HepG2 (cell line): ENCODE results near the gene TPST1.

Experiments used
- TF ChIP-seq, protein P1 (sequence below): sonication (generic); formaldehyde crosslinking; IDR thresholded peaks from 2 replicates; pipeline ENCODE4 v1.4.0; 2020; ENCODE audit warnings: low read depth, mild to moderate bottlenecking, missing genetic modification reagents
- TF ChIP-seq, protein P2 (sequence below): conservative IDR thresholded peaks from 2 replicates; pipeline ENCODE4 v1.6.1; 2018; ENCODE audit warnings: missing genetic modification reagents

DNA sequence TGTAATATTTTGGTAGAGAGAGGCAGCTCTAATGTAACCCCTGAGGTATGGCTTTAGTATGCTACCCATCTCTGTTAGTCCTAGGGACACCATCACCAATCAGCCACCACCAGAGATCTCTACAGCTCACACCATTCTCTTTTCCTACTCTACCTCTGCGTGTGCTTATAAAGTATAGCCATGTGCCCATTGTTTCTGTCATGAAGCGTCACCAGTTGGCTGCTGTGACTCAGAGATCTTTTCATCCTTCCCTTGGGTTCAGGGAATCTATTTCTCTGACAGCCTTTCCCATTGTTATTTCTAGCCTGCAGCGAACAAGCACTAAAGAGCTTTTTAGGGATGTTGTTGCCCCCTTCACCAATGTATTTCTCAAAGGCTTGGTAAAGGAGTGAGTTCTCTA lies 103.3 kb downstream of the TPST1 start:
- TF ChIP-seq, protein P1, sequence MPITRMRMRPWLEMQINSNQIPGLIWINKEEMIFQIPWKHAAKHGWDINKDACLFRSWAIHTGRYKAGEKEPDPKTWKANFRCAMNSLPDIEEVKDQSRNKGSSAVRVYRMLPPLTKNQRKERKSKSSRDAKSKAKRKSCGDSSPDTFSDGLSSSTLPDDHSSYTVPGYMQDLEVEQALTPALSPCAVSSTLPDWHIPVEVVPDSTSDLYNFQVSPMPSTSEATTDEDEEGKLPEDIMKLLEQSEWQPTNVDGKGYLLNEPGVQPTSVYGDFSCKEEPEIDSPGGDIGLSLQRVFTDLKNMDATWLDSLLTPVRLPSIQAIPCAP (CRISPR knock-in tag) = no peak
- TF ChIP-seq, protein P2, sequence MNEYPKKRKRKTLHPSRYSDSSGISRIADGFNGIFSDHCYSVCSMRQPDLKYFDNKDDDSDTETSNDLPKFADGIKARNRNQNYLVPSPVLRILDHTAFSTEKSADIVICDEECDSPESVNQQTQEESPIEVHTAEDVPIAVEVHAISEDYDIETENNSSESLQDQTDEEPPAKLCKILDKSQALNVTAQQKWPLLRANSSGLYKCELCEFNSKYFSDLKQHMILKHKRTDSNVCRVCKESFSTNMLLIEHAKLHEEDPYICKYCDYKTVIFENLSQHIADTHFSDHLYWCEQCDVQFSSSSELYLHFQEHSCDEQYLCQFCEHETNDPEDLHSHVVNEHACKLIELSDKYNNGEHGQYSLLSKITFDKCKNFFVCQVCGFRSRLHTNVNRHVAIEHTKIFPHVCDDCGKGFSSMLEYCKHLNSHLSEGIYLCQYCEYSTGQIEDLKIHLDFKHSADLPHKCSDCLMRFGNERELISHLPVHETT (CRISPR knock-in tag) = no peak
